ENCODE measurements around the gene TICAM1.
"Not testable (repeated sequence)": the region's sequence is repeated elsewhere in the genome, so short reads cannot be mapped to it uniquely, and the experiment has no call there.

Gene TICAM1

DNA sequence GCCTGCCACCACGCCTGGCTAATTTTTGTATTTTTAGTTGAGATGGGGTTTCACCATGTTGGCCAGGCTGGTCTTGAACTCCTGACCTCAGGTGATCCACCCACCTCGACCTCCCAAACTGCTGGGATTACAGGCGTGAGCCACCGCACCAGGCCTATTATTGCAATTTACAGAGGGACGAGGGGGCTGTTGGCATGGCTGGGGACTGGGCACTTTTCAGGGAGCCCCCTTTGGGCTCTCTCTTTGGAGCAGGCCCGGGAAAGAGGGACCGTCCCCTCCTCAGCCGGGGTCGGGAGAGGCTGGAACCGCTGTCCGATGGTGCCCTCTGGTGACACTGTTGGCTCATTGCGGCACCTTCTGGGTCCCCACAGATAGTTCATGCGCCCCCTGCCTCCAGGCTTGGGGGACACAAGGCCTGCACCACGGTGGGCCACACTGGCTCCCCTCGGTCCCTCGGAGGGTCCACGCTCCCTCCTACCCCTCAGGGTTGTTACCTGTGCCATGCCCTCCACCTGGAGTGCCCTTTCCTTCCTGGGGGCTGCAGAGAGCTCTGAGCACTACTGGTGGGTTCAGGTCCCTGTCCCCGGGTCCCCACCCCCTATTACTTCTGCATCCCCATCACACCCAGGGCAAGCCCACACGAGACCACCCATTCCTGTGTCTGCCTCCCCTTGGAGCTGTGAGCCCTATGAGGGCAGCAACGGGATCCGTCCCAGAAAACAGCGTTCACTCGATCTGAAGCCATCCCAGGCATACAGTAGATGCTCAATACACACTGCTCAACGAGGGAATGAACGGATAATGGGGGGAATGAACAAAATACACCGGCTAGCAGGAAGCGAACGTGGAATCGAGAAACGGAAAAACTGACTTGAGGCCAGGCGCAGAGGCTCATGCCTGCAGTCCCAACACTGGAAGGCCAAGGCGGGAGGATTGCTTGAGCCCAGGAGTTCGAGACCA is 27.5 kb downstream of the TICAM1 start:
- DNase-seq = peak; percentile 70 to 80

DNA sequence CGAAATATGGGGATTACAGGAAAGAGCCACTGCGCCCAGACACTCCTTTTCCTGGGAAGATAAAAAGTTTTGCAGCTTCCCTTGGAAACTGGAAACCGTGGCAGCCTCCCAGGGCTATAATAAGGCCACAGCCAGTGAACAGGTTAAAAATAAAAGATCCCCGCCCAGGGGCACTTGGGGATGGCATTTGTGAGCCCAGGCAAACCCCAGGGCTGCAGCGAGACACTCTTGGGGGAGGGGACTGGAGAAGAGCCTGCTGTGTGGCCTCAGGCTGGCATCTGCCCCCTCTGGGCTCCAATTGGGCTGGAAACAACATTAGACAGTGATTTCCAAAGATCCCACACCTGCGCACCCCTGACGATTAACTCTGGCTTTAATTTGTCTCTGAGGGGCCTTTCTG is 28.8 kb downstream of the TICAM1 start:
- no peak for DNase-seq

DNA sequence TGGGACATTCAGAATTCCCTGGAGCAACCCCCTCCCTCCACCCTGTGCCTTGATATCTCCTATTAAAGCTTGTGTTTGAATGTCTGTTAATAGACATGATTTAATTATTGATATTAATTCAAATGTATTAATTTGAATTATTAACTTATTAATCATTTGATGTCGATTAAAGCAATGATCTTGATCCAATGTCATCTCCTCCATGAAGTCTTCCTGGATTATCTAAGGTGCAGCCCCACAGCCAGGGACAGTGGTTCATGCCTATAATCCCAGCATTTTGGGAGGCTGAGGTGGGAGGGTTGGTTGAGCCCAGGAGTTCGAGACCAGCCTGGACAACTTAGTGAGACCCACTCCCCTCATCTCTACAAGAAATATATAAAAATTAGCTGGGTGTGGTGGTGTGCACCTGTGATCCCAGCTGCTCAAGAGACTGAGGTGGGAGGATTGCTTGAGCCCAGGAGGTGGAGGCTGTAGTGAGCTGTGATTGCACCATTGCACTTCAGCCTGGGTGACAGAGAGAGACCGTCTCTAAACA is 30.4 kb downstream of the TICAM1 start:
- DNase-seq = no peak

DNA sequence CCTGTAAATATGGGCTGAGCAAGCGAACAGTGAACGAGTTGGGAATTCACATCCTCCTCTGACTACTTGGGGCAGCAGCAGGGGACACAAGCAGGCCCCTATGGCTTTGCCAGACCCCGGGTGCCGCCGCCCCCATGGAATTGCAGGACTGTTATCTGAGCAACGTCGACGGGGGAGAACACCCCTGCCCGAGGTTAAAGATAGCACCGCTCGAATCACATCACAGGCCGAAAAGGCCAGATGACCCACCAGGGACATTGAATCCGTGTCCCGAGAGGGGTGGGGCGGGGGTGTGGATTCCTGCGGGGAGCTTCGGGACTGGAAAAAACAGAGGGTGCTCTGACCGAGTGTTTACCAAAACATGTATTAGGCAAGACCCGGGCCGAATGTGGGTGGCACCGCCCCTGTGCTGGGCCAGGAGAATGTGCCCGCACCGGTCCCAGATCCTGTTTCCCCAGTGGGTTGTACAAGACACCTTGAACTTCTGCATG is 30.9 kb downstream of the TICAM1 start:
- no peak for DNase-seq

DNA sequence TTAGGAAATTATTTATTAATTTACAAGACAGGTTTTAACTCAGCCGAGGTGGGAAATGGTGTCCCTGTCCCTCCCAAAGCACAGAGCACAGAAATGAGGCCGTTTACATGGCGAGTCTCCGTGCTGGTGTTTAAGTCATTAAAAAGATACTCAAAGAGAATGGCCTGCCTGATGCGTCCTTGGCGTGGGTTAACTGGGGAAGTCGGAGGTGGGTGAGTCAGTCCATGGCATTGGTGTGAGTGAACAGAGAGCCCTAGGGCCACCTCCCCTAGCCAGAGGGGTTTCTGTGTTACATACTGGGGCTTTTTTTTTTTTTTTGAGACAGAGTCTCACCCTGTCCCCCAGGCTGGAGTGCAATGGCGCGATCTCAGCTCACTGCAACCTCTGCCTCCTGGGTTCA is 36.1 kb downstream of the TICAM1 start:
- DNase-seq = no peak

DNA sequence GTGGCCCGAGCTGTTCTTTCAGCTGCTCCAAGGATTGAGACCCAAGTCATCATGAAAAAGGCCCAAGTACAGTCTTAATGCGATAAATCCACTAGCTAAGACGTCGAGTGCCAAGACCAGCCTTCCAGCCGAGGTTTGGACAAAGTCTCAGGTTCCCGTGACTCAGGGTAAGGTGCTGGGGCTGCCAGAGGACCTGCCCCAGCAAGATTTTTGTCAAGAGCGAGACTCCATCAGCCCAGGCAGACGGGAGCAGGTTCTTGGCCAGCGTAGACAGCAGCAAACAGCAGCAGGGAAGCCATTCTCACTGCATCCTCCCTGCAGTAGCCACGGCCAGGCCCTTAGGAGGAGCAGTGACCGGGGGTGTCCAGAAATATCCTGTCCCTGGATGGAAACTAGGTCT is 36.5 kb downstream of the TICAM1 start:
- DNase-seq = no peak

DNA sequence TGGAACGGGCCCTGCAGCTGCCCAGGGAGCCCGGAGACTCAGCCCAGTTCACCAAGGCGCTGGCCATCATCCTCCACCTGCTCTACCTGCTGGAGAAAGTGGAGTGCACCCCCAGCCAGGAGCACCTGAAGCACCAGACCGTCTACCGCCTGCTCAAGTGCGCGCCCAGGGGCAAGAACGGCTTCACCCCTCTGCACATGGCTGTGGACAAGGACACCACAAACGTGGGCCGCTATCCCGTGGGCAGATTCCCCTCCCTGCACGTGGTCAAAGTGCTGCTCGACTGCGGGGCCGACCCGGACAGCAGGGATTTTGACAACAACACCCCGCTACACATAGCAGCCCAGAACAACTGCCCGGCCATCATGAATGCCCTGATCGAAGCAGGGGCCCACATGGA is 38.2 kb downstream of the TICAM1 start:
- DNase-seq = not testable (repeated sequence)

DNA sequence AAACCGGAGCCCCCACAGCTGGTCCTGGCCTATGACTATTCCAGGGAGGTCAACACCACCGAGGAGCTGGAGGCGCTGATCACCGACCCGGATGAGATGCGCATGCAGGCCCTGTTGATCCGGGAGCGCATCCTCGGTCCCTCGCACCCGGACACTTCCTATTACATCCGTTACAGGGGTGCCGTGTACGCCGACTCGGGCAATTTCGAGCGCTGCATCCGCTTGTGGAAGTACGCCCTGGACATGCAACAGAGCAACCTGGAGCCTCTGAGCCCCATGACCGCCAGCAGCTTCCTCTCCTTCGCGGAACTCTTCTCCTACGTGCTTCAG is 38.7 kb downstream of the TICAM1 start:
- not testable (repeated sequence) for DNase-seq

DNA sequence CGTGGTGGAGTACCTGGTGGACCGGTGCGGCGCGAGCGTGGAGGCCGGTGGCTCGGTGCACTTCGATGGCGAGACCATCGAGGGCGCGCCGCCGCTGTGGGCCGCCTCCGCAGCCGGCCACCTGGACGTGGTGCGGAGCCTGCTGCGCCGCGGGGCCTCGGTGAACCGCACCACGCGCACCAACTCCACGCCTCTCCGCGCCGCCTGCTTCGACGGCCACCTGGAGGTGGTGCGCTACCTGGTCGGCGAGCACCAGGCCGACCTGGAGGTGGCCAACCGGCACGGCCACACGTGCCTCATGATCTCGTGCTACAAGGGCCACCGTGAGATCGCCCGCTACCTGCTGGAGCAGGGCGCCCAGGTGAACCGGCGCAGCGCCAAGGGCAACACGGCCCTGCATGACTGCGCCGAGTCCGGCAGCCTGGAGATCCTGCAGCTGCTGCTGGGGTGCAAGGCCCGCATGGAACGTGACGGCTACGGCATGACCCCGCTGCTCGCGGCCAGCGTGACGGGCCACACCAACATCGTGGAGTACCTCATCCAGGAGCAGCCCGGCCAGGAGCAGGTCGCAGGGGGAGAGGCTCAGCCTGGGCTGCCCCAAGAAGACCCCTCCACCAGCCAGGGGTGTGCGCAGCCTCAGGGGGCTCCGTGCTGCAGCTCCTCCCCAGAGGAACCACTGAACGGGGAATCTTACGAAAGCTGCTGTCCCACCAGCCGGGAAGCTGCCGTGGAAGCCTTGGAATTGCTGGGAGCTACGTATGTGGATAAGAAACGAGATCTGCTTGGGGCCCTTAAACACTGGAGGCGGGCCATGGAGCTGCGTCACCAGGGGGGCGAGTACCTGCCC is 39.3 kb downstream of the TICAM1 start:
- not testable (repeated sequence) for DNase-seq

DNA sequence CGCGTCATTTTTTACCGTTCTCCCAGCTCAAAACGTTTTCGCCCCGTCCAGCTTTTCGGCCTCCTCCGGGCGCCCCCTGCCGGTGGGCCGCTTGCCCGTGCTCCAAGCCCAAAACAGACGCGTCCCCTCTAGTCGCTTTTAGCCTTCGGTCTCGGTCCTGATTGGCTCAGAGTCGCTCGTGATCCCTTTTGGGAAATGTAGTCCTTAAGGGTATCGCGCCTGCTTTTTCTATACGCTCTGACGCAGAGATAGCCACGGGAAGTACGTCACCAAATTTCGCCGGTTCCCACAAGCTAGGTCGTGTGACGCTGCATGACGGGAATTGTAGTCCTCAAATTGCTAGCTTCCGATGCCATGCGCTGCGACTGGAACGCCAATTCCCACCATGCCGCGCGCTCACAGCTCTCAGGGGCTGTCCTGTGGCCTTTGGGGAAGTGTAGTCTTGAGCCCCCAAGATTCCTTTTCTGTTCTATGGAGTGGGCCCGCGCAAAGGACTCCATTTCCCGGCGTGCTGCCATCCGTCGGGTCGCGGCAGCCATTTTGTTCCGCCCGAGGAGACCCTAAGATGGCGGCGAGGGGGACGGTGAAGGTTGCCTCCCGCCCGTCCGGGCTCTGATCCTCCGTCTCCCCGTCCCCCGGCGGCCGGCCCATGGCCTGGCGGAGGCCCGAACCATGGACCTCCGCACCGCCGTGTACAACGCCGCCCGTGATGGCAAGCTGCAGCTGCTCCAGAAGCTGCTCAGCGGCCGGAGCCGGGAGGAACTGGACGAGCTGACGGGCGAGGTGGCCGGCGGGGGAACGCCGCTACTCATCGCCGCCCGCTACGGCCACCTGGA is 40.1 kb downstream of the TICAM1 start, which contains the start of gene FEM1A:
FEM1A (plus strand) TSS at position 552 of the 836 bp plus-strand sequence; CDS start at position 673, 121 bp downstream.
- peak; percentile 100 for DNase-seq

DNA sequence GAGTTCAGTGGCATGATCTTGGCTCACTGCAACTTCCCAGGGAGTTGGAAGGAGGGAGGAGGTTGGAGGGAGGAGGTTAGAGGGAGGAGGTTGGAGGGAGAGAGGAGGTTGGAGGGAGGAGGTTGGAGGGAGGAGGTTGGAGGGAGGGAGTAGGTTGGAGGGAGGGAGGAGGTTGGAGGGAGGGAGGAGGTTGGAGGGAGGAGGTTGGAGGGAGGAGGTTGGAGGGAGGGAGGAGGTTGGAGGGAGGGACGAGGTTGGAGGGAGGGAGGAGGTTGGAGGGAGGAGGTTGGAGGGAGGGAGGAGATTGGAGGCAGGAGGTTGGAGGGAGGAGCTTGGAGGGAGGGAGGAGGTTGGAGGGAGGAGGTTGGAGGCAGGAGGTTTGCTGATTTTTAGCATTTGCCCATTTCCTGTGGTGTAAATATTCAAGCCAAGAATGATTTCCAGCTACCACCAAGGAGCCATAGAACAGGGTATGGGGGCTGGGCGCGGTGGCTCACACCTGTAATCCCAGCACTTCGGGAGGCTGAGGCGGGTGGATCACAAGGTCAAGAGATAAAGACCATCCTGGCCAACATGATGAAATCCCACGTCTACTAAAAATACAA is 45.0 kb downstream of the TICAM1 start:
- DNase-seq = not testable (repeated sequence)

DNA sequence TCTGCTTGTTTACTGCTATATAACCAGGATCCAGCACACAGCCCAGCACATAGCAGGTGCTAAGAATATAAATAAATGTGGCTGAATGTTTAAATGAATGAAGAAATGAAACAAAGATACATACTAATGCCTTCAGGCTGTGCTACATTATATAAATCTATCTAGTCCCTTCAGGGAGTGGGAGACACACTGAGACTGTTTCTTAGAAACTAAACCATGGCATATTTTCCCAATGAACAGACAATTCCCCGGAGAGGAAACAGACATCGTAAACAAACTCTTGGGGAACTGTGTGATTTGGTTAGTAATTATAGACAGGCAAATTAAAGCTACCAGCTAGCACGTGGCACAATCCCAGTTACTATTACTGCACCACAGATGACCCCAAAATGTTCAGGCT is 49.7 kb downstream of the TICAM1 start:
- DNase-seq = no peak

DNA sequence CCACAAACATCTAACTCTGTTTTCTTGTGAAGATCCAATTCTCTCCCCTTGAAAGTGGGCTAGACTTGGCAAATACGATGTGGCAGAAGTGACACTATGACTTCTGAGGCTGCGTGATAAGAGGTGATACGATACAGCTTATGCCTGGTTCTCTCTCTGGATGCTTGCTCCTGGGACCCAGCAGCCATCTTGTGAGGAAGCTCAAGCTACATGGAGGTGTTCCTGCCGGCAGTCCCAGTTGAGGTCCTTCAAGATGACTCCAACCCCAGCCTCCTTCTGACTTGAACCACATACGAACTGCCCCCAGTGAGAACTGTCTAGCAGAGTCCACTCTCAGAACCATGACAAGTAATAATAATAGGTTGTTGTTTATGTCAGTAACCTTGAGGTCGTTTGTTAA is 50.7 kb downstream of the TICAM1 start:
- no peak for DNase-seq

DNA sequence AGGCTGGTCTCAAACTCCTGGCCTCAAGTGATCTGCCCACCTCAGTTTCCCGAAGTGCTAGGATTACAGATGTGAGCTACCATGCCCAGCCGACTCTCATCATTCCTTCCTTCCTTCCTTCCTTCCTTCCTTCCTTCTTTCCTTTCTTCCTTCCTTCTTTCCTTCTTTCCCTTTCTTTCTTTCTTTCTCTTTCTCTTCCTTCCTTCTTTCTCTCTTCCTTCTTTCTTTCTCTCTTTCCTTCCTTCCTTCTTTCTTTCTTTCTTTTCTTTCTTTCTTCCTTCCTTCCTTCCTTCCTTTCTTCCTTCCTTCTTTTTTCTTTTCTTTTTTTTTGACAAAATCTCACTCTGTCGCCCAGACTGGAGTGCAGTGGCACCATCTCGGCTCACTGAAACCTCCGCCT is 53.4 kb downstream of the TICAM1 start:
- DNase-seq = not testable (repeated sequence)

DNA sequence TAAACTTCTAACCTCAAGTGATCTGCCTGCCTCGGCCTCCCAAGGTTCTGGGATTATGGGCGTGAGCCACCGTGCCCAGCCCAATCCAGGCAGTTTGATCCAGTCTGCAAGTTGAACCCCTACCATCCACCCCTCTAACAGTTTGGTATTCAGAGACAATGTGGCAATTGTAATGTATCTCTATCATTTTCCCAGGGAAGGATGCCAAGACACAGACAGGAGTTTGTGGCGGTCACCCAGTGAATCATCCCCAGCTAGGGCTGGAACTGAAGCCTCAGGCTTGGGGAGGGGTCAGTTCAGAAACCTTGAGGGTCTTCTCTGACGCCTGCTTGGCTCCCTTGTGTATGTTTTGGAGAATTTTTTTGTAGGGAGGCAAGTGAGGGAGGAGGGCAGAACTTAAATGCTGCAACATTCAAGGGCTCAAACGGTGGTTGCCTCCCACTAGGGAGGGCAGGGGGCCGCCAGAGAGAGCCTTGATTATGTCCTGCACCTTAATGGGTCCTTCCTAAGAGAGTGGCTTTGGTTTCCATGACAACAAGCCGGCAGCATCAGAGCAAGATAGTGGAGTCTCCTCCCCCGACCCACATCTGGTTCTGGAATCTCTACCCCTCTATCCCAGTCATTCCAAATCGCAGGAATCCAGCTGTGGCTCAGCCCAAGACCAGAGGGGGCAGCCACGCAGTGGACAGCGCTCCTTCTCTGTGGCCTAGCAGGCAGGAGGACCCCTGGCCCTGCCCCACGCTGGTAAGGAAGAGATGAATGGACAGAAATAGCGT is 54.9 kb downstream of the TICAM1 start:
- no peak for DNase-seq

DNA sequence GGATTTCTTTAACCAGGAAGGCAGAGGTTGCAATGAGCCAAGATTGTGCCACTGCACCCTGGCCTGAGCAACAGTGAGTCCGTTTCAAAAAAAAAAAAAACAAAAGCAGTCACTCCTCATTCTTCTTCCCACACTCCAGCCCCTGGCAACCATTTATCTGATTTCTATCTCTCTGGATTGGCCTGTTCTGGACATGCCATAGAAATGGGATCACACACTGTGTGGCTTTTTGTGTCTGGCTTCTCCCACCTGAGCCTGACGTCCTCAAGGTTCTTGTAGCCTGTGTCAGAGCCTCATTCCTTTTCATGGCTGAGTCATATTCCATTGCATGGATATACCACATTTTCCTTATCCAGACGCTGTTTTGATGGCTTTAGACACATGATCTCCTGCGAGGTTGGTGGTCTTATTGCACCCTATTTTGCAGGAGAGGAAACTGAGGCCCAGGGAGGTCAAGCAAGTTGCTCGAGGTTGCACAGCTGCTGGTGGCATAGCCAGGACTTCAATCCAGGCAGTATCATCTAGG is 55.8 kb downstream of the TICAM1 start:
- no peak for DNase-seq

DNA sequence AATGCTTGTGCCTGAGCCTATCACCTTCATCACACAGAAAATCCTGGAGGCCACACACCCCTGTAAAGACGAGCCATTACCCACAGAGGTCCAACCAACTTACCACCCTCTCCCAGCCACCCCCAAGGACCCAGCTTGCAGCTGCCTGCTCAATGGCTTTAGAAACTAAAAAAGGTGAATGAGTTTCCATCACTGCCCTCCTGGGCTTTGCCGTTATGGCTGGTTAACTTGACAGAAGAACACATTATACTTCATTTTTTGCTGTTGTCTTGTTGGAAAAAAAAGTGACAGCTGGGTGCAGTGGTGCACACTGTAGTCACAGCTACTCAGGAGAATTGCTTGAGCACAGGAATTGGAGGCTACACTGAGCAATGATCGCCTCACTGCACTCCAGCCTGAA is 57.4 kb downstream of the TICAM1 start:
- no peak for DNase-seq

DNA sequence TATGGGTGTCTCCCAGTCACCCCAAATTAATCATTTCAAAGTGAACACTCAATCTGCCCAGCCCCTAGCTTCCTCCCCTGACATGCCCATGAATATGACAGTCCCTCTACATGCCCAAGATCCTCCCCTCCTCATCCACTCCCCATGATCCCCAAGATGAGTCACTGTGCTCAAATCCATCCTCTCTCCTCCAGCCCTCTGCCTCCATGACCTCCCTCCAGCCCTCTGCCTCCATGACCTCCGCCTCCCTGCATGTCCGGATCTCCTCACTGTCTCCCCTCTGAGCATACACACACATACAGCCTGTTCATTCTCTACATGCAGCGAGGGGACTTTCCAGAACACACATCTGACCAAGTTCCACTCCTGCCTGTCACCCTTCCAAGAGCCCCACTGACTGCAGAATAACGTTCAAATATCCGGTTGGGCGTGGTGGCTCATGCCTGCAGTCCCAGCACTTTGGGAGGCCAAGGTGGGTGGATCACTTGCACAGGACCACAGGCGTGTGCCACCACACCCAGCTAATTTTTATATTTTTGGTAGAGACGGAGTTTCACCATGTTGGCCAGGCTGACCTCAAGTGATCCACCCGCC is 58.4 kb downstream of the TICAM1 start:
- no peak for DNase-seq

DNA sequence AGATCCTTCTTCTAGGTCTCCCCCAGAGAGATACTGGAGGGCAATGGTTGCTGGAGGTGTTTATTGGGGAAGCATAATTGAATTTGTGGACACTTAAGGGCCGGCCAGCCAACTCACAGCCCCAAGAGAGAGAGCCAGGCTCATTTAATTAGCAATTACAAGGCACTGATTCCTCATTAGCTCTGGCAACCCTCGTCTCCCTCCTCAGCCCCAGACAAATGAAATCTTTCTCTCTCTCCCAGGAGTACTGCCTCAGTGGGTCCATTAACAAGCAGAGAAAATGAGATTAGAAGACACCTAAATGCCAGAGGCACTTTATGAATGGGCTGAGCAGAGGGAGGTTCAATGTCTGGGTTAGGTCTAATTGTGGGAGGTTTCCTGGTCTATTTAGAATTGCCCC is 58.9 kb downstream of the TICAM1 start:
- no peak for DNase-seq
